ENCODE data around the gene TSPAN19. TPM values are rescaled to one million over a fixed set of nuclear protein-coding genes. Genes with fewer than 3 reads are reported as not detected.

The TSPAN19 gene
- total and polyA plus RNA-seq, 2 of the 8 experiments (the other 6 are each of a cell fraction or from before 2014, with no cell fraction given): 0.09 TPM; not detected in 1

DNA sequence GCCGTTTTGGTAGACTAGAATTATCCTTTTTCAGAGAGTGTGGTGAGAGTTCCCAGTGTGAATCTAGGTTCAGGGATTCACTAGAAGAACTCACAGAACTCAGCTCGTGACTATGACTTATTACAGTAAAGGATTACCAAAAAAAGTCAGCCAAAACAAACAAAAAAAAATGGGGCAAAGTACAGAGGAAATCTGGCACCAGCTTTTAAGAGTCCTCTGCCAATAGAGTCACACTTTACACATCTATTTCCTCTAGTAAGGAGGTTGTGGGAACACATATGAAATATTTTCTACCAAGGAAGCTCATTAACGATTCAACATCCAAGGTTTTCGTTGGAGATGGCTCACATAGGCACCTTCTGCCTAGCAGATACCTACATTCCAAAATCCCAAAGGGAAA, 28.2 kb downstream of the TSPAN19 start:
- H3K14ac ChIP-seq (ENCODE audit: insufficient read length): no peak overlapping the region
- no peak overlapping the region for H4K5ac ChIP-seq (ENCODE audit: insufficient read length, low read depth, low read length)
- no peak overlapping the region for H2AFZ ChIP-seq (ENCODE audit: low read length)
- no peak overlapping the region for H4K8ac ChIP-seq (ENCODE audit: extremely low read depth, insufficient read depth, low read length)
- H4K20me1 ChIP-seq (replicated peaks in 1 of 2; ENCODE audit: control insufficient read depth in 1 of 2, insufficient read depth in 2 of 2, low read length in 2 of 2): no peaks in the 10 kb centered on the region
- no peak overlapping the region for H3K23ac ChIP-seq (ENCODE audit: insufficient read length)
- no peaks in the 10 kb centered on the region for H3K9me3 ChIP-seq (ENCODE audit: insufficient read depth in 2 of 2, low read depth in 1 of 2, low read length in 1 of 2)
- 89% methylated on average over 4 of the region's 4 CpGs; no CpG with 5 or more reads in 1 of the 2 experiments for WGBS, 2 experiments (ENCODE audit: extremely low coverage in 1 of 2, insufficient coverage in 1 of 2, insufficient read length in 1 of 2, insufficient replicate concordance in 2 of 2, low coverage in 1 of 2, low lambda C conversion rate in 2 of 2, missing lambda C conversion rate in 1 of 2)
- no peaks in the 10 kb centered on the region for H3K36me3 ChIP-seq (ENCODE audit: control insufficient read depth in 2 of 4, insufficient read depth in 4 of 4, low read length in 3 of 4)
- POLR2A ChIA-PET (ENCODE audit: partially characterized antibody): no interaction called here
- no peak overlapping the region for H3K56ac ChIP-seq (replicated peaks; ENCODE audit: insufficient read length, low read depth, low read length)
- no peak overlapping the region for H2BK5ac ChIP-seq (ENCODE audit: low read depth, low read length)
- FAIRE-seq: no peak
- DNase-seq (ENCODE audit: low read depth in 1 of 2, low spot score in 2 of 2): no peak
- CTCF ChIA-PET (ENCODE audit: partially characterized antibody): interaction anchor here (1.3 kb wide), 1 partner anchor 21 kb away, joined by 6 read pairs; no protein-coding TSS in a partner anchor
- H3K27ac ChIP-seq (ENCODE audit: low read depth, low read length): no peak overlapping the region
- H3K79me2 ChIP-seq (ENCODE audit: control insufficient read depth in 1 of 2, insufficient read depth in 2 of 2, low read length in 2 of 2): no peaks in the 10 kb centered on the region
- H3K9ac ChIP-seq (replicated peaks in 1 of 4; ENCODE audit: extremely low read depth in 1 of 4, low read depth in 3 of 4, low read length in 3 of 4): no peak overlapping the region
- H2AK5ac ChIP-seq (ENCODE audit: low read depth, low read length): no peak overlapping the region
- no peak overlapping the region for H2BK15ac ChIP-seq (ENCODE audit: low read length)
- H3K4me3 ChIP-seq (ENCODE audit: extremely low read depth in 1 of 4, insufficient read depth in 2 of 4, low read depth in 3 of 4, low read length in 4 of 4): no peak overlapping the region
- H2BK120ac ChIP-seq (replicated peaks; ENCODE audit: low read depth, low read length): no peak overlapping the region
- no peak overlapping the region for H3K18ac ChIP-seq (ENCODE audit: extremely low read depth, low read length)
- H3K23me2 ChIP-seq (ENCODE audit: low read depth, low read length): no peaks in the 10 kb centered on the region
- H3K4me1 ChIP-seq (replicated peaks in 1 of 4; ENCODE audit: control insufficient read depth in 3 of 4, insufficient read depth in 4 of 4, low read length in 3 of 4): peaks cover 2 to 8% (median 3%) of the 10 kb centered on the region in 4 experiments; a peak in 6 of 7 replicates
- no peak overlapping the region for H4K91ac ChIP-seq (replicated peaks; ENCODE audit: insufficient read length, low read length)
- no peak overlapping the region for H3K4me2 ChIP-seq (ENCODE audit: insufficient read depth in 1 of 2, low read depth in 2 of 2, low read length in 2 of 2)
- no peaks in the 10 kb centered on the region for H3K79me1 ChIP-seq (ENCODE audit: low read depth, low read length)
- H2BK20ac ChIP-seq (ENCODE audit: low read length): no peak overlapping the region
- TF ChIP-seq JUN (IDR thresholded peaks at IDR 0.05; ENCODE audit: low read depth, low read length): no peak
- no peak for TF ChIP-seq SP1 (IDR thresholded peaks at IDR 0.05; ENCODE audit: low read depth, low read length)
- no peak for TF ChIP-seq GTF2F1 (IDR thresholded peaks at IDR 0.05; ENCODE audit: borderline replicate concordance, low read depth, low read length)
- H3K4ac ChIP-seq (replicated peaks; ENCODE audit: insufficient read length, low read depth, low read length): no peak overlapping the region
- no peaks in the 10 kb centered on the region for H3K27me3 ChIP-seq (replicated peaks in 1 of 4; ENCODE audit: control insufficient read depth in 3 of 4, extremely low read depth in 1 of 4, insufficient read depth in 3 of 4, low read length in 3 of 4)
- H2BK12ac ChIP-seq (ENCODE audit: low read depth, low read length): no peak overlapping the region

Measured in H1 (cell line).